Ovary (tissue), 3 donors: ENCODE data around the gene DGKI.

ENCODE experiments used
- EP300 ChIP-seq: sonication (generic); formaldehyde crosslinking; IDR thresholded peaks from one replicate; pipeline ENCODE4 v1.6.1; 2017; ENCODE audit warnings: antibody characterized with exemption
- POLR2A ChIP-seq: fragments of 450-650 bp; IDR thresholded peaks from one replicate; pipeline ENCODE4 v1.6.1; 2017; ENCODE audit warnings: antibody characterized with exemption, mild to moderate bottlenecking, moderate library complexity
- TF ChIP-seq, protein P1 (sequence below), 3 donors: fragments of 450-650 bp in 2 of 3; fragments of 200-600 bp in 1 of 3; IDR thresholded peaks; one replicate each; pipeline versions ENCODE4 v1.5.1 to v1.8.0; 2016 to 2022; ENCODE audit warnings: antibody characterized with exemption in 3 of 3, mild to moderate bottlenecking in 1 of 3
- donor health status: DM: no; HTN: no; CAD: no.

GRCh38 chr7:137716061-137716460 is 130.7 kb downstream of the DGKI start:
- TF ChIP-seq, protein P1, sequence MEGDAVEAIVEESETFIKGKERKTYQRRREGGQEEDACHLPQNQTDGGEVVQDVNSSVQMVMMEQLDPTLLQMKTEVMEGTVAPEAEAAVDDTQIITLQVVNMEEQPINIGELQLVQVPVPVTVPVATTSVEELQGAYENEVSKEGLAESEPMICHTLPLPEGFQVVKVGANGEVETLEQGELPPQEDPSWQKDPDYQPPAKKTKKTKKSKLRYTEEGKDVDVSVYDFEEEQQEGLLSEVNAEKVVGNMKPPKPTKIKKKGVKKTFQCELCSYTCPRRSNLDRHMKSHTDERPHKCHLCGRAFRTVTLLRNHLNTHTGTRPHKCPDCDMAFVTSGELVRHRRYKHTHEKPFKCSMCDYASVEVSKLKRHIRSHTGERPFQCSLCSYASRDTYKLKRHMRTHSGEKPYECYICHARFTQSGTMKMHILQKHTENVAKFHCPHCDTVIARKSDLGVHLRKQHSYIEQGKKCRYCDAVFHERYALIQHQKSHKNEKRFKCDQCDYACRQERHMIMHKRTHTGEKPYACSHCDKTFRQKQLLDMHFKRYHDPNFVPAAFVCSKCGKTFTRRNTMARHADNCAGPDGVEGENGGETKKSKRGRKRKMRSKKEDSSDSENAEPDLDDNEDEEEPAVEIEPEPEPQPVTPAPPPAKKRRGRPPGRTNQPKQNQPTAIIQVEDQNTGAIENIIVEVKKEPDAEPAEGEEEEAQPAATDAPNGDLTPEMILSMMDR (IDR thresholded peaks at IDR 0.05) = no peak
- TF ChIP-seq EP300 (no peak), POLR2A (no peak)
